ENCODE results near the gene QSOX1. TPM values are rescaled to one million over a fixed set of nuclear protein-coding genes. Genes with fewer than 3 reads are reported as not detected.

QSOX1 gene
- total RNA-seq, 1 donor from 2014 or later, result 28.6 TPM

DNA sequence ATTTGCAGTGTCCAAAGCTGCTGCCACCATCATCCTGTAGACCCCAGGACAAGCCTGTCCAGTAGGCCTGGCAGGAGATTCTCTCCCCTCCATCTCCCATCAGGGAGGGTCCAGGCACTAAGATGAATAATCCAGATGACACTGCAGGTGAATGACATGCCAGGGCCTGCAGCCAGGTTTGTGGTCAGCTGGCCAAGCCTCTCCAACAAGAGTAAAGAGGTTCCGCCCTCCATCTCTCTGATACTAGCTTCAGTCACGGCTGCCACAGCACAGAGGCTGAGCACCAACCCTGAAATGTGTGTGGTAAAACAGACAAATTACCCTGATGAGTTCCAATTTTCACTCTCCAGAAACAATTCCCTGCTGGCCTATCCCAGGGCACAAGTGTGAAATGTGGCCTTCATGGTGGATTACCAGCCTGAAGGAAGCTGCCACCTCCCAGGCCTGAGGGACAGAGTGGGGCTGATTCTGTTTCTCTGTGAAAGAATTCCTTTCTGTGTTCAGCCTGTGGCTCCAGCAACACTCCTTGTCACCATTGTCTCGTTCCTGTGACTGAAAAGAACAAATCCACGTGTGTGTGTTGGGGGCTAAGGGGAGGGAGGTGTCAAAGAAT lies 55.4 kb downstream of the QSOX1 start:
- intact Hi-C loops (cut with micrococcal nuclease), result no loop called here

DNA sequence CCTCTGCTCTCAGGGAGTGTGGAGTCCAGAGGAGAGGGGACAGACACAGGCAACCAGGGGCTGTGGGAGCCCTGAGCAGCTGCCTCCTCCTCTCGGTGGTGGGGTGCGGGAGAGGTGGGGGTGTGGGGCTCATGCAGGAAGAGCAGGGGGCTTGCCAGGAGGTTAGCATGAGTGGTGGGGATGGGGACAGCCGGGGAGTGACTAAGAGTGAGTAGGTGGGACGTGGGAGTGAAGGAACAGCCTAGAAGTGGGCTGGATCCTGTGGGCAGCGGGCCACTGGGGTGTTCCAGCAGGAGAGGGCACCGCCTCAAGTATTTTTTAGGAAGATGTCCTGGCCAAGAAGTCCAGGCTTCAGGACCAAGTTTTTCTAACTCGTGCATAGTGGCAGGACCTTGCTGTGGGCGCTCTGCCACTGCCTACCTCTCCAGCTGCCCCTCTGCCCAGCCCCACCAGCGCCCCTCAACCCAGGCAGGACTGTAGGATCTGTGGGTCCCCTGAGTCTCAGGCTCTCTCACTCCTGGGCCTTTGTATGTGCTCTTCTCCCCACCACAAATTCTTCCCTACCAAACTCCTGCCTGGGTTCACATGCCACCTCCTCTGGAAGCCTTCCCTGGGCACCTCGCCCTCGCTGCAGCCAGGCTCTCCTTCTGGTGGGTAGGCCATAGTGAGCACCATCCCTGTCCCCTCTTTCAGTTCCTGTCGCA lies 56.6 kb downstream of the QSOX1 start:
- intact Hi-C loops (cut with micrococcal nuclease), result no loop called here

- intact Hi-C loops (cut with micrococcal nuclease), result loop anchor here (2.0 kb wide), 1 partner anchor 57 kb away; the partner anchor contains the start of gene QSOX1
Measured at GRCh38 chr1:180211860-180212229, 57.2 kb downstream of the QSOX1 start.

GRCh38 chr1:180213401-180214170 lies 58.9 kb downstream of the QSOX1 start:
- intact Hi-C loops (cut with micrococcal nuclease), result loop anchor here (2.0 kb wide), 1 partner anchor 59 kb away; the partner anchor contains the start of gene QSOX1

- intact Hi-C loops (cut with micrococcal nuclease), result no loop called here
Measured at GRCh38 chr1:180215856-180216625, 61.4 kb downstream of the QSOX1 start.

- intact Hi-C loops (cut with micrococcal nuclease), result no loop called here
Measured at GRCh38 chr1:180217006-180217405, 62.3 kb downstream of the QSOX1 start.

- intact Hi-C loops (cut with micrococcal nuclease), result no loop called here
Measured at GRCh38 chr1:180218806-180219765, 64.4 kb downstream of the QSOX1 start.

DNA sequence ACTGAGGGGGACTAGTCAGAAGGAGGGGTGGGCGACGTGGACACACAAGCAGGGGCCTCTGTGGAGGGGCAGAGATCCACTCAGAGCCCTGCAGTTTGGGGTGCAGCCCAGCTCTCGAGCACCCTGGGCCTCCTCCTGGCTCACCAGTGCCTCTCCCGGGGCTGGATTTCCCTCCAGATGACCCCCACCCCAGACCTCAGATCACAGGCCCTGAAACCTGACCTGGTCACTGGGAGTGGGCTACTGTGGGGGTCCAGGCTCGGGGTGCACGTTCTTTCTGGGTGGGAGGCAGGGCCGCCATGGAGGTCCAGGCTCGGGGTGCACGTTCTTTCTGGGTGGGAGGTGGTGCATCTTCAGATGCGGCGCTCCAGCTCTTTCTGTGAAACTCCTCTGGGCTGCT lies 65.1 kb downstream of the QSOX1 start:
- intact Hi-C loops (cut with micrococcal nuclease), result no loop called here

DNA sequence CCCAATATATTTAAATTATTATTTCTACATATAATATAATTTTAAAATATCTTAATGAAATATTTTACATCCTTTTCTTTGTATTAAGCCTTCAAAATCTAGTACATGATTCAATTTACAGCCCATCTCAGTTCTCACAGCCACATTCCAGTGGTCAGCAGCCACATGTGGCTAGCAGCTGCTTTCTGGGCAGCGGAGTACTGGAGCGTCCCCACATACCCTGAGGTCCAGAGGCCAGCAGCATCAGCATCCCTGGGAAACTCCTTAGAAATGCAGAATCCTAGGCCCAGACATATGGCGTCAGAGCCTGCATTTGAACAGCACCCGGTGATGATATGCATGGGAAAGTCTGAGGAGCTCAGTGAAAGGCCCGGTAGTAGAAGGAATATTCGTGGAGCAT lies 66.8 kb downstream of the QSOX1 start:
- intact Hi-C loops (cut with micrococcal nuclease), result no loop called here

GRCh38 chr1:180224902-180225301 lies 70.2 kb downstream of the QSOX1 start:
- intact Hi-C loops (cut with micrococcal nuclease), result no loop called here

- intact Hi-C loops (cut with micrococcal nuclease), result no loop called here
Measured at GRCh38 chr1:180225403-180225802, 70.7 kb downstream of the QSOX1 start.

- intact Hi-C loops (cut with micrococcal nuclease), result no loop called here
Measured at GRCh38 chr1:180227861-180228647, 73.4 kb downstream of the QSOX1 start.

DNA sequence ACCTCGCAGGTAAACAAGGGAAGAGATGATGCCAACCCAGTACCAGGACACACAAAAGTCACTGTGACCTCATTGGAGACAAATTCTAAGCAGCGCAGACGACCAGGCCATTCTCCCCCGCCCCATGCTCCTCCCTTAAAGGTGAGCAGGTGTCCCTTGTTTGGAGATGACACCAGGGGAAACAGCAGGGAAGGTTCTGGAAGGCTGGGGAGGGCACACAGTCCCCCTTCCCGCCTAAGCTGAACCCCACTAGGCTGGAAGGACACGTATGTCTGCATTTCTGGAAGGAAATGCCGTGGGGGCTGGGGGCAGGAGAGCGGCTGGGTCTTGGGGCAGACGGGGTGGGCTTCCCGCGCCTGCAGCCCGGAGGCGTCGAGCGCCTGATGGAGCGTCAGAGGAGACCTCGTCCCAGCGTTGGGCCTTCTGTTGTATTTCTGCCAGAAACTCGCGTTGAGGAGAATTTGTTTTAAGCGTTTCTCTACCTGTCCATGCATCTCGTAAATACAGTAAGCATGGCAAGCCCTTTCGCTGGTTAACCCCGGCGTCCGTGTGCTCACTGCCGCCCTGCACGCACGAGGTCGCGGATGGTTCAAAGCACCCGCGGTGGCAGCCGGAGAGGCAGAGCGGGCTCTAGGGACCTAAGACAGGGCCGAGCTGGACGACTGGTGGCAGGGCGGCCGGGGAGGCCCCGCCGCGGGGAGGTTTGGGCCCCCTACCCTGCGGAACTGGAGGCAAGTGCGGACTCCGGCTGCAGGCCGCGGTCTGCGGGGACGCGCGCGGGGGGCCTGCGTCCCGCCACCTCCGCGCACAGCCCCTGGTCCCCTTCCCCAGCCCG lies 74.2 kb downstream of the QSOX1 start:
- intact Hi-C loops (cut with micrococcal nuclease), result no loop called here

GRCh38 chr1:180229483-180230415 lies 75.1 kb downstream of the QSOX1 start, which contains the start of gene LHX4:
Gene LHX4, plus strand, starts transcription at chr1:180230264. Its CDS starts 266 bp downstream, at chr1:180230530.
- intact Hi-C loops (cut with micrococcal nuclease), result no loop called here

- intact Hi-C loops (cut with micrococcal nuclease), result no loop called here
Measured at GRCh38 chr1:180230416-180230790, 75.7 kb downstream of the QSOX1 start.

DNA sequence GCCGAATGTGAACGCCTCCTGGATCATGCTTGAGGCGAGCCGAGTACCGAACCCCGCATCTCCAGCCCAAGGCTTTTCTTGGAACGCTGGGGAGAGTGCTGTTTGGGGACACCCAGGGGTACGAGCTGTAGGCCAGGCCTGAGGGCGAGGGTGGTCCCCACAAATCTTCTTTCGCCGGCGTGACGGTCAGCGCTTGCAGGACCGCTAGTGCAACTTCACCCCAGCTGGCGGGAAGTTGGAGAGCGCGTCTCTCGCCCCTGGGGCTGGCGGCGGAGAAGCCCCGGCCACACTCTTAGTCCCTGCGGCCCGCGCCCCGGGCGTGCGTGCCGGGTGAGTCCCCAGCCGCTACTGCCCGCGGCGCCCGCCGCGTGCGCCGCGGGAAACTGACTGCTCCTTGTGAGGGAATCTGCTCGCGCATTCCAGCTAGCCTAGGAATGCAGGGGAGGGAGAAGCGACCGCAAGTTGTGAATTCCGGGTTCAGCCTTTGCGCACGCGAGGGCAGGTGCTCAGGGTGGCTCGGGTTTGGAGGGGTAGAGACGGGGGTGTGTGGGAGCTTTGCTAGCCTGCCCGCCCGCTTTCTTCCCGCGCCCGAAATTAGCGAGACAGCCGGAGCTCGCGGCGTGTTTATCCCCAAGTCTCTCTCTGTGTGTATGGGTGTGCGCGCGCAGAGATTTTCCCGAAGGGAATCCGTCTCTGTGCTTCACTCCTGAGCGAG lies 76.3 kb downstream of the QSOX1 start:
- intact Hi-C loops (cut with micrococcal nuclease), result no loop called here

DNA sequence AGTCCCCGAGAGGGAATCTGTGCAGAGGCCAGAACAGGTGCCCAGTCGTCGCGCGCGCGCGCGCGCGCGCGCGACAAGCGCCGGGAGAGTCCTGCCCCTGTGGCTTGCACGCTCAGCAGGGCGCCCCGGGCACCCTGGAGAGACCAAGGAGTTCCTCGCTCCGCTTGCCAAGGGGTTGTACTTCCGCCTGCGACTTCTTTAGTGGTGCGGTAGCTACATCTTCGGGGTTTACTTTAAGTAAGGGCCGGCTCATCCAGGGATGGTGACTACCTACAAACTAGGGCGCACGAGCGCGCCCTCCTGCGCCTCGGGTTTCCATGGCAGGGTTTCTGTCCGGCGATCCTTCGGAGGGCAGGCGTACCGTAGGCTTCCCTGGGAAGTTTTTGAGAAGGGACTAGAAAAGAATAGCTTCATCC lies 76.8 kb downstream of the QSOX1 start:
- intact Hi-C loops (cut with micrococcal nuclease), result no loop called here
